Kidney epithelial cell (primary cell): ENCODE results near the gene ISG20. TPM values are rescaled to one million over a fixed set of nuclear protein-coding genes. Genes with fewer than 3 reads are reported as not detected.

ENCODE experiments used
- DNase-seq: peaks from one replicate; pipeline ENCODE4 v3.0.0-alpha.2; 2010; ENCODE audit warnings: low read depth
- H3K27me3 ChIP-seq: 2 replicates; pipeline ENCODE4 v1.6.0; 2011; ENCODE audit warnings: low read length; ENCODE audit not compliant: control insufficient read depth, insufficient read depth
- H3K36me3 ChIP-seq: 2 replicates; pipeline ENCODE4 v1.5.1; 2011; ENCODE audit warnings: low read length; ENCODE audit not compliant: control insufficient read depth, insufficient read depth
- H3K4me3 ChIP-seq: 2 replicates; pipeline ENCODE4 v1.5.1; 2011; ENCODE audit warnings: low read depth, mild to moderate bottlenecking, control low read depth, low read length
- CTCF ChIP-seq: IDR thresholded peaks from 2 replicates; pipeline ENCODE4 v1.5.1; 2011; ENCODE audit warnings: mild to moderate bottlenecking, moderate library complexity, low read length, control low read depth, inconsistent platforms; ENCODE audit not compliant: insufficient read depth, poor library complexity, severe bottlenecking
- total RNA-seq: library from RNA; depleted of rRNA; stranded (reverse); fragments of >200 nt; gene quantifications from 2 replicates; pipeline ENCODE4 v1.2.3, GENCODE V29; 2015

Gene ISG20
- total RNA-seq, 1 donor from 2014 or later: 22.3 TPM

GRCh38 chr15:88690331-88690730 is 51.5 kb downstream of the ISG20 start:
- Histone ChIP-seq H3K27me3 (no peaks in the 10 kb centered on the region), H3K36me3 (no peaks in the 10 kb centered on the region), H3K4me3 (no peak overlapping the region)
- TF ChIP-seq CTCF: no peak
- no peak for DNase-seq

- TF ChIP-seq CTCF: no peak
- H3K36me3 ChIP-seq: no peaks in the 10 kb centered on the region
- H3K4me3 ChIP-seq: no peak overlapping the region
- DNase-seq: no peak
- no peaks in the 10 kb centered on the region for H3K27me3 ChIP-seq
These were observed 54.4 kb downstream of the ISG20 start for GRCh38 chr15:88693191-88693590.

GRCh38 chr15:88695101-88695500 is 56.3 kb downstream of the ISG20 start:
- no peak for DNase-seq
- no peaks in the 10 kb centered on the region for H3K27me3 ChIP-seq
- no peak overlapping the region for H3K4me3 ChIP-seq
- TF ChIP-seq CTCF: no peak
- no peaks in the 10 kb centered on the region for H3K36me3 ChIP-seq

GRCh38 chr15:88695691-88696251 is 57.0 kb downstream of the ISG20 start:
- Histone ChIP-seq H3K4me3 (no peak overlapping the region), H3K36me3 (no peaks in the 10 kb centered on the region), H3K27me3 (no peaks in the 10 kb centered on the region)
- DNase-seq: no peak
- no peak for TF ChIP-seq CTCF

DNA sequence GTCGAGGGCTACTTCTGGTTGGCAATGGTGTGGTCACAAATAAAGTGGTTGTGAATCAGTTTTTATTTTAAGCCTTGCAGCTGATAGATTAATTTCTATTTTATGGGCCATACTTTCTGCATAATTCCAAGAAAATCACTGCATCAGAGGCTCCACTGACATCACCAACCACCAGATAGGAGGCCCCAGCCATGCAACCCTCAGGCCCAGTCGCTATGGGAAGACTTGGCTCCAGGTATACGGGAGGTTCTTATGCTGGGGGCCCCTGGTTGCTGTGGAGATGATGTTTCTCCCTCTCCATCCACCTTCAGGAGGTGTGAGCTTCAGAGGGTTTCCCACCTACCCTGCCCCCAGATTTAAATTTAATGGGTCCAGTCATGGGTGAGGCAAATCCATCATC is 57.4 kb downstream of the ISG20 start:
- no peak overlapping the region for H3K4me3 ChIP-seq
- no peak for DNase-seq
- no peaks in the 10 kb centered on the region for H3K36me3 ChIP-seq
- TF ChIP-seq CTCF: no peak
- H3K27me3 ChIP-seq: no peaks in the 10 kb centered on the region

GRCh38 chr15:88697276-88697675 is 58.5 kb downstream of the ISG20 start:
- no peaks in the 10 kb centered on the region for H3K36me3 ChIP-seq
- H3K4me3 ChIP-seq: no peak overlapping the region
- no peaks in the 10 kb centered on the region for H3K27me3 ChIP-seq
- no peak for DNase-seq
- TF ChIP-seq CTCF: no peak
